Cardiac muscle cell (in vitro differentiated cells and primary cell): Measurements from ENCODE around the gene BCAP31. TPM values are rescaled to one million over a fixed set of nuclear protein-coding genes. Genes with fewer than 3 reads are reported as not detected.

ENCODE experiments used
- DNase-seq, 2 donors: peaks; one replicate each; pipeline versions ENCODE4 v3.0.0 to v3.0.0-alpha.2; 2010 to 2017; ENCODE audit warnings: low read depth in 1 of 2, low spot score in 1 of 2
- H3K27ac ChIP-seq: fragments of 200-600 bp; sonication (generic); 2 replicates; pipeline ENCODE4 v1.5.1; 2016
- H3K27me3 ChIP-seq: fragments of 200-600 bp; sonication (generic); 2 replicates; pipeline ENCODE4 v1.6.0; 2016; ENCODE audit warnings: control low read depth
- H3K36me3 ChIP-seq: fragments of 200-600 bp; sonication (generic); 2 replicates; pipeline ENCODE4 v1.5.1; 2016; ENCODE audit warnings: control low read depth
- H3K4me1 ChIP-seq: fragments of 200-600 bp; sonication (generic); 2 replicates; pipeline ENCODE4 v1.8.1; 2017; ENCODE audit warnings: low read depth, mild to moderate bottlenecking, mixed run types
- H3K4me3 ChIP-seq: fragments of 200-600 bp; sonication (generic); 2 replicates; pipeline ENCODE4 v1.5.1; 2016; ENCODE audit warnings: mild to moderate bottlenecking
- H3K9me3 ChIP-seq: fragments of 200-600 bp; sonication (generic); 2 replicates; pipeline ENCODE4 v1.5.1; 2017; ENCODE audit warnings: low read depth, mild to moderate bottlenecking, control low read depth
- CTCF ChIP-seq: IDR thresholded peaks from 2 replicates; pipeline ENCODE4 v1.5.1; 2012; ENCODE audit warnings: low read depth, mild to moderate bottlenecking, low read length
- polyA plus RNA-seq: library from polyadenylated mRNA; unstranded; fragments of >200 nt; fragmentation: Nextera tagmentation; extraction: Ambion mirVana; gene quantifications from 2 replicates; pipeline ENCODE4 v1.2.1, GENCODE V29; 2016
- total RNA-seq: library from RNA; depleted of rRNA; stranded (reverse); fragments of >200 nt; gene quantifications from 2 replicates; pipeline ENCODE4 v1.2.3, GENCODE V29; 2016

BCAP31 gene
- total and polyA plus RNA-seq, 2 experiments from 2014 or later = 74.7 to 269 TPM

- no peak for DNase-seq
- TF ChIP-seq CTCF = no peak
- peaks cover 7% of the 10 kb centered on the region for H3K4me1 ChIP-seq
- H3K9me3 ChIP-seq = no peaks in the 10 kb centered on the region
- no peak overlapping the region for H3K4me3 ChIP-seq
- no peaks in the 10 kb centered on the region for H3K36me3 ChIP-seq
- H3K27ac ChIP-seq = no peak overlapping the region
- H3K27me3 ChIP-seq = no peaks in the 10 kb centered on the region
These were observed 11.1 kb upstream of the BCAP31 start for GRCh38 chrX:153735274-153735673.

DNA sequence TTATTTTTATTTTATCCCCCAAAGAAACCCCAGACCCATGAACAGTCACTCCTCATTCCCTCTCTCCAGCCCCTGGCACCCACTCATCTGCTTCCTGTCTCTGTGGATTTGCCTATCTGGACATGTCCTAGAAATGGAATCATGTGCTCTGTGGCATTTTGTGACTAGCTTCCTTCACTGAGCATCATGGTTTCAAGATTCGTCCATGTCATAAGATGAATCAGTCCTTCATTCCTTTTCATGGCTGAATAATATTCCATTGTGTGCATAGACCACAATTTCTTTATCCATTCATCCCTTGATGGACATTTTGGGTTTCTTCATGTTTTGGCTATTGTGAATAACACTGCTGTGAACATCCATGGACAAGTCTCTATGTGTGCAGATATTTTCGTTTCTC is 10.7 kb upstream of the BCAP31 start:
- H3K27me3 ChIP-seq = no peaks in the 10 kb centered on the region
- H3K36me3 ChIP-seq = no peaks in the 10 kb centered on the region
- H3K9me3 ChIP-seq = no peaks in the 10 kb centered on the region
- TF ChIP-seq CTCF = no peak
- H3K4me3 ChIP-seq = no peak overlapping the region
- no peak overlapping the region for H3K27ac ChIP-seq
- no peak for DNase-seq
- peaks cover 7% of the 10 kb centered on the region for H3K4me1 ChIP-seq

GRCh38 chrX:153733651-153734240 is 9.6 kb upstream of the BCAP31 start:
- H3K9me3 ChIP-seq = no peaks in the 10 kb centered on the region
- no peak for DNase-seq
- TF ChIP-seq CTCF = no peak
- H3K36me3 ChIP-seq = no peaks in the 10 kb centered on the region
- no peaks in the 10 kb centered on the region for H3K27me3 ChIP-seq
- H3K4me1 ChIP-seq = no peaks in the 10 kb centered on the region
- no peak overlapping the region for H3K27ac ChIP-seq
- H3K4me3 ChIP-seq = no peak overlapping the region

GRCh38 chrX:153732401-153732800 is 8.2 kb upstream of the BCAP31 start:
- H3K27ac ChIP-seq = no peak overlapping the region
- H3K36me3 ChIP-seq = no peaks in the 10 kb centered on the region
- no peaks in the 10 kb centered on the region for H3K27me3 ChIP-seq
- DNase-seq = no peak
- no peak overlapping the region for H3K4me3 ChIP-seq
- TF ChIP-seq CTCF = no peak
- no peaks in the 10 kb centered on the region for H3K9me3 ChIP-seq
- H3K4me1 ChIP-seq = no peaks in the 10 kb centered on the region

- Histone ChIP-seq H3K4me3 (no peak overlapping the region), H3K4me1 (peaks cover 3% of the 10 kb centered on the region), H3K36me3 (no peaks in the 10 kb centered on the region), H3K9me3 (no peaks in the 10 kb centered on the region), H3K27me3 (no peaks in the 10 kb centered on the region), H3K27ac (no peak overlapping the region)
- TF ChIP-seq CTCF = no peak
- DNase-seq = no peak
These were observed 7.6 kb upstream of the BCAP31 start for GRCh38 chrX:153731845-153732215.
